KBM-7 (cell line): ENCODE results near the gene GP9.
A peak's percentile ranks its signal among the peaks of the same experiment; 100 is the strongest.

Experiments
- DNase-seq: peaks from one replicate; pipeline ENCODE4 v3.0.0-alpha.2; 2015
- in situ Hi-C: fragments of 300-500 bp; cut with MboI; formaldehyde crosslinking; loops from 2 replicates; pipeline ENCODE4 v1.14.3; 2020; ENCODE audit warnings: low sequenced_read_pairs, low pct_unique_long_range_greater_than_20kb, mixed read lengths

GP9 gene

DNA sequence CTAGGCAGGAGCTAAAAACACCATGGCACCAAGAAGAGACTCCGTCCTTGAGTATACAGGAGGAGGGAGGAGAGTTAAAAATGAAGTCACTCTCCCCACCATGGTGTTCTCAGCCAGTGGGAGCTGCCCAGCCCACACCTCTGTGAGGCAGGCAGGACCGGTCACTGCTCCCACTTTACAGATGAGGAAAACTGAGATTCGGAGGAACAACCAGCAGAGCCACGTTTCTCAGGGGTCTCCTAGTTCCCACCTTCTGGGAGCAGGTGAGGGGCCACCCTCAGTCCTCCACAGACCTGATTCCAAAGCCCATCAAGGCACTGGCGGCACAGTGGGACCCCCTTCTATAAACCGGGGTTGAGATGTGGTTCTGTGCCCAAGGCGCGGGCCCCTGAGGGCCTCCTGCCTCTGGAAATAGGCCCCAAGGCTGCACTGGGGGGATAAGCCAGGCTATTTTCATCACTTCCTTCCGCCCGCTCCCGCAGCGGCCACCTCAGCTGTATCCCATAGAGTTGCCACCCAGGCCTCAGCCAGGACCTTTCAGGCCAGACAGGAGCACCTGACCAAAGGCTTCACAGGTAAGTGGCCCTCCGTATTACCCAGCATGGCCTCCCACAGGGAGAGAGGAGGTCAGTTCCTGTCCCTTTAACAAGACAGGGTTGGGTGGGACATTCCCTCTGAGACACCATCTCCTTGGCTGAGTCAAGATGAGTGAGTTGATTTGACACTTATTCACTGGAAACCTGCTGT is at the start of gene GP9:
GP9 (plus strand) TSS at position 504 of the 747 bp plus-strand sequence. CDS start 961 bp downstream, outside the sequence.
- in situ Hi-C loops = no loop called here
- DNase-seq = no peak

DNA sequence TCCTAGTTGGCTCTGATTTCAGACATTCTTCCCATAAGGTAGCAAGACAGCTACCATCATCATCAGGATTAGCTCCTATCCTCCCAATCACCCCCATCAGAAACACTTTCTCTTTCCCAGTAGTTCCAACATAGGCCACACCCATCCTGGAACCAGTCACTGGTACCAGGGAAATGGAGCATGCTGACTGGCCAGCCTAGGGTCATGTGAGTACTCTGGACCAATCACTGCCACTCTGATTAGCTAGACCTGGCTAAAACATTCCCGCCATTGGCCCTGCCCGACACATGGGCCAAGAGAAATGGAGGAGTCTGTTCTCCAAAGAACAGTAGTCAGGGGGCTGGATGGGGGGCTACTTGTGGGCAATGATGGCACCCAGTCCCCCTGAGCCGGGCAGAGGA is 47.1 kb upstream of the GP9 start:
- in situ Hi-C loops = no loop called here

DNA sequence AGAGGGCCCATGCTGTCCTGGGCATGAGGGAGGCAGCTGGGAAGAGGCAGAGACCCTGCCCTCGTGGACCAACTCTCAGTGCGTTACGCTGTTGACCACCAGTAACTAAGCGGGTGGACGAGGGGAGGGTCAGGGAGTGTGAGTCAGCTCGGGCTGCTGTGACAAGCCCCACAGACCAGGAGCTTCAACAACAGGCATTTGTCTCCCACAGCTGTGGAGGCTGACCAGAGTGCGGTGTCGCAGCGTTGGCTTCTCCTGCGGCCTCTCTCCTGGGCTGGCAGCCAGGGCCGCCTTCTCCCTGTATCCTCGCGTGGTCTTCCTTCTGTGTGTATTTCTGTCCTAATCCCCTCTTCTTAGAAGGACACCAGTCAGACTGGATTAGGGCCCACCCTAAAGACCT is 46.4 kb upstream of the GP9 start:
- in situ Hi-C loops = no loop called here
- no peak for DNase-seq

More for the DNA sequence above, 47.1 kb upstream of the GP9 start:
- no peak for DNase-seq

DNA sequence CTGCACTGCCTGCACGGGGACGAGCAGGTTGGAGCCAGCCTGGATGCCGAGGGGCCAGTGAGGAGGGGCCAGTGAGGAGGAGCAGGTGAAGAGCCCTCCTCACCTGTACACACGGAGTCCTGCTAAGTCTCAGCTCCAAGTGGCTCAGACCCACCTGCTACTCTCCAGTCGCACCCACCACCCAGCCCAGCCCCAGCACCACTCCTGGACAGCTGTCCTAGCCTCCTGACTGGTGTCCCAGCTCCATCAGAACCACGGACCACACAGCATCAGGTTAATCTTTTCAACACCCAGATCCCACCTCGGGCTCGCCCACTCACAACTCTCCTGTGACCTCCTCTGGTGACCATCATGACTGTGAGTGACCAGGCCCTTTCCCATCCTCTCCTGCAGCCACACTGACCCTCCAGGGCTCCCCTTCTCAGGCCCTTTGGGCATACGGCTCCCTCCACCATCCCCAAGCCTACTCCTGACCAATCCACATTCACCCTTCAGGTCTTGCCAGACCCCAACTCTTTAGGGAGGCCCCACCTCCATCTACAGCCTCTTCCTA is 45.7 kb upstream of the GP9 start:
- DNase-seq = no peak
- in situ Hi-C loops = no loop called here

DNA sequence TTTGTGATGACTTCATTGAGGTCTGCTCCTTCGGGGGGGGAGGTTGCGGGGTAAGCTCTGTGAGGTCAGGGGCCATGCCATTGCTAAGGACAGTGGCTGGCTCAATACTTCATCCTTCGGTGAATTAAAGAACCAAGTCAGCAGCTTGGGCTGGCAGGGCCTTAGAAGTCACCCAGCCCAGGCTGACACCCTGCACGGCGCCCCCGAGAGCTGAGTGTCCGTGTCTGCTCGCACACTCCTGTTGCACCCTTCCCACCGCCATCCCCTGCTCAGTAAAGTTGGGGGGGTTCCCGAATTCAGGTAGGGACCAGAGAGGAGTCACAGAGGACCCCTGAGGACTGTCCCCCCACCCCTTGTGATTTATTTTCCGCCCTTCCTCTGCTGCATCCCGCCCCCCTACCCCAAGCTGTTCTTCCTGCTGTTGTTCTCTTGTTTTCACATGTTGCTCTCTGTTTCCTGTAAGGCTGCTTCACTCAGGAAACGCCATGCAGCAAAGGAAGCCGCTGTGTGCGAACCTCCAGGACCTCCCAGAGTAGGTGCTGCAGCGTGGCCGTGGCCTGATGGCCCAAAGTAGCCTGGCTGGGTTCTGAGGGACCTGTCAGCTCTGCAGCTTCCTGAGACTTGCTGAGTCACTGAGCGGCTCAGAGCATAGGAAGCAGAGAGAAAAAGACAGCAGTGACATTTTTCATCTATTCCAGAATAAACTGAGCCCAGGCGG is 45.0 kb upstream of the GP9 start:
- peak; percentile 33 for DNase-seq
- in situ Hi-C loops = no loop called here

DNA sequence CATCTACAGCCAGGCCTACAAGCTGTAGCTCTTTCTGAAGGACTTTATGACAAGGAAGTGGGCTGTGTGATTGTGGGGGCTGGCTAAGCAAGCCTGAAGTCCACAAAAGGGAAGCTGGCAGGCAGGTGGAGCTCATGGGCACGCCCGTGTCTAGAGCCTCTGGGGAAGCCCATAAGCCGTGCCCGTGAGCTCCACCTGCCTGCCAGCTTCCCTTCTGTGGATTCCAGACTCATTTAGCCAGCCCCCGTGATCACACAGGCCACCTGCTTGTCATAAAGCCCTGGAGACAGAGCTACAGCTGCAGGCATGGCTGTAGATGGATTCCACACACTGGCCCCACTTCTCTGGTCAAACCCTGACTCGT is 44.2 kb upstream of the GP9 start:
- DNase-seq = peak; percentile 81
- in situ Hi-C loops = no loop called here

DNA sequence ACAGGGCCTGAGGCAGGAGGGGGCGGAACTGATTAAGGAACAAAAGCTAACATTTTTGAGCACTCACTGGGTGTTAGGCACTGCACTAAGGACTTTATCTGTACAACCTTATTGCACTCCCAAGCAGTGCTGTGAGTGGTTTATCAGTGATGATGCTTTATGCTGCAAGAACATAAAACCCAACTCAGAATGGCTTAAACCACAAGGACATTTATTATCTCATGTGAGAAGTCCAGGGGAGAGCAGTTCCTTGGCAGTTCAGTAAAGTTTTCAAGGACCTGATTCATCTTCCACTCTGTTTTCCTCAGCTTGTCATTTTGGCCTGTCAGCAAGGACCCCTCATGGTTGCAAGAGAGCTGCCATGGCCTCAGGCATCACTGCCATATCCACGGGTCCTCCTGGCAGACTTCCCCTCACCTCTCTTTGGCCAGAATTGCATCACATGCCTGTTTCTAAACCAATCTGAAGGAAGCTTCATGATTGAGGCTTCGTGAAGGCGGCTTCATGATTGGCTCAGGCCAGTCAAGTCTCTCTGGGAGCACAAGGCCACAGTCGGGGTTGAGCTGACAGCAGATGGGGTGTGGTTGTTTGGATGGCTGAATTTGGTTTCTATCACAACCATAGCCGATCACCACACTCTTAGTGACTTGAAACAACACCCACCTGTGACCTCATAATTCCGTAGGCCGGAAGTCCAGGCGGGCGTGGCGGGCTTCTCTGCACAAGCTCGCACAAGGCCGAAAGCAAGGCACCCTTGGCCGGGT is 43.7 kb upstream of the GP9 start:
- DNase-seq = no peak
- in situ Hi-C loops = no loop called here

DNA sequence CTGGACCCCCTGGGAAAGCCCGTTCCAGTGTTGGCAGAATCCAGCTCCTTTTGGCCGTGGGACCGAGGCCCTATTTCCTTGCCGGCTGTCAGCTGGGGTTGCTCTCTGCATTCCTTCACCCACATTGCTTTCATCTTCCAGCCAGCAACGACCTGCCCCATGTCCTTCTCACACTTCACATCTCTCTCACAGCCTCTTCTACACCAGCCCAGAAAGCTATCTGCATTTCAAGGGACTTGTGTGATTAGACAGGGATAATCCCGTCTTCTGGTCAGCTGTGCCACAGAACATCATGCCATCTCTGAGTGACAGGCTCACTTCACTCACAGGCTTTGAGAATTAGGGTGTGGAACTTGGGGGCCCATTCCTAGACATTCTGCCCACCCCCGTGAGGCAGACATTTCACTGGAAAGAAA is 43.1 kb upstream of the GP9 start:
- no peak for DNase-seq
- in situ Hi-C loops = no loop called here

DNA sequence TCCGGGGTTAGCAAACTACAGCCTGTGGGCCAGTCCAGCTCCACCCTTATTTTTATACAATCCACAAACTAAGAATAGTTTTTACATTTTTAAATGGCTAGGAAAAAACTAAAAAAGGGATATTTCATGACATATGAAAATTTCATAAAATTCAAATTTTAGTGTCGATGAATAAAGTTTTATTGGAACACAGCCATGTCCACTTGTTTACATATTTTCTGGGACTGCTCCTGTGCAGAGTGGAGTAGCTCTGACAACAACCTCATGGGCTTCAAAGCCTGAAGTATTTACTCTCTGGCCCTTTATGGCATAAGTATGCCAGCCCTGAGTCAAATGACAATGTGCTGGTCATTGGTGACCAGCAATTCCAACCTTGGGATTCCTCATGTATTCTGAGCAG is 42.3 kb upstream of the GP9 start:
- in situ Hi-C loops = no loop called here
- no peak for DNase-seq

DNA sequence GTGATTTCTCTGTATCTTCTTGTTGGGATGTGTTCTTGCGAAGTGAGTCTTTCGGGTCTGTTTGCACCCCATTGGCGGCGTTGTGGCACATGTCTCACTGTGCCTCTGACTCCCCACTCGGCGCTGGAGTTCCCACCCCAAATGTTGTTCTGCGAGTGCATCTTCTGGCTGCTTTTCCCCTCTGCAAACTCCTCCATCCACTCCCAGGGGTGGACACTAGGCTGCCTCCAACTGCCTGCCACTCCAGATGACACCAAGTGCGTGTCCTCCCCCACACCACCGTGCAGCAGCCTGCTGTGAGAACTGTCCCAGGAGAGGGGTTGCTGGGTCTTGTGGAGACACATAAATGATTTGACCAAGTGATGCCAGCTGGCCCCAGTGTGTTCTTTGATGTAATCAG is 41.8 kb upstream of the GP9 start:
- no peak for DNase-seq
- in situ Hi-C loops = no loop called here

DNA sequence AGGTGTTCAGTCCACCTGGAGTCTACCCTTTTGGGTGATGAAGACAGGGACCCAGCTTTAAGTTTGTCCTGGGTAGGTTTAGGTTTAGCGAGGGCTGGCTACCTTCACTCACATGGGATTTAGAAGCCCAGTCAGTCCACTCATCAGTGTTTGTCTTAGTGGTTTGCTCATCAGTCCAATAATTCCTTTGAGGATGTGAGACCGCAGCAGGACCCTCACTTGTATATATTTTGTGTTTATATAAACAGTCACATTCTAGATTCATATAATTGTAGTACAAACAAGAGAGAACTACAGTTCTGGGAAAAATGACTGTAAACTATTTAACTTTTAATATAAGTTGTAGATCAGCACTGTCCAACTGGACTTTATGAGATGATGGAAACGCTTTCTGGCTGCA is 41.3 kb upstream of the GP9 start:
- DNase-seq = no peak
- in situ Hi-C loops = no loop called here

DNA sequence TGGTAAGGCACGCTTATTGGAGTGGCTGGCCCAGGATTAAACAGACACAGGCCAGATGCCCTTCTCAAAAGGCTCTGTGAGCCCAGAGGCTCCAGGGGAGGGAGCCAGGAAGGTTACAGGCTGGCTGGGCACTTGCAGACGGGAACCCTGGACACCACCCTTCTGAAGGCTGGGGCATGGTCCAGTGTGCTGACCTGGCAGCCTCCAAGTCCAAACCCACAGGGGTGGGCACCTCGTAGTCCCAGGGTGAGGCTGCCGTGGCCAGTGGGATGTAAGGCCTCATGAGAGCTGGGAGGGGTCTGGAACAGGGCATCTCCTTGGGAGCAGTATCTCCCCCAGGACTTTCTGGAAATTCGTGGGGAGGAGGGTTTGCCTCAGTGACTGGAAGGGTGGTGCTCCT is 39.9 kb upstream of the GP9 start:
- in situ Hi-C loops = no loop called here
- no peak for DNase-seq

DNA sequence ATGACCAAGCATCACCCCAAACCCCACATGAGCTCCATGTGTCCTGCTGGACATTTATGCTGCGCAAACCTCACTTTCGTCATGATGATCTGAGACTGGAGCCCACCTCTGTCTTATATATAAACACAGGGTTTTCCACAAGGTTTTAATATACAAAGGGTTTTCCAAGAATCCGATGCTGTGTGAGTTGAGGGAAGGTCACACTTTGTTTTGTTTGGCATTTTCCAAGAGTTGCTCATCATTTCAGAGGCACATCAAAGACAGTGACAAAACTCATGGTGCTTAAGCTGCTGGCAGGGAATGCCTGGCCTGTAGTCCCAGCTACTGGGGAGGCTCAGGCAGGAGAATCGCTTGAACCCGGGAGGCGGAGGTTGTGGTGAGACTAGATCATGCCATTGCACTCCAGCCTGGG is 39.4 kb upstream of the GP9 start:
- DNase-seq = no peak
- in situ Hi-C loops = no loop called here

DNA sequence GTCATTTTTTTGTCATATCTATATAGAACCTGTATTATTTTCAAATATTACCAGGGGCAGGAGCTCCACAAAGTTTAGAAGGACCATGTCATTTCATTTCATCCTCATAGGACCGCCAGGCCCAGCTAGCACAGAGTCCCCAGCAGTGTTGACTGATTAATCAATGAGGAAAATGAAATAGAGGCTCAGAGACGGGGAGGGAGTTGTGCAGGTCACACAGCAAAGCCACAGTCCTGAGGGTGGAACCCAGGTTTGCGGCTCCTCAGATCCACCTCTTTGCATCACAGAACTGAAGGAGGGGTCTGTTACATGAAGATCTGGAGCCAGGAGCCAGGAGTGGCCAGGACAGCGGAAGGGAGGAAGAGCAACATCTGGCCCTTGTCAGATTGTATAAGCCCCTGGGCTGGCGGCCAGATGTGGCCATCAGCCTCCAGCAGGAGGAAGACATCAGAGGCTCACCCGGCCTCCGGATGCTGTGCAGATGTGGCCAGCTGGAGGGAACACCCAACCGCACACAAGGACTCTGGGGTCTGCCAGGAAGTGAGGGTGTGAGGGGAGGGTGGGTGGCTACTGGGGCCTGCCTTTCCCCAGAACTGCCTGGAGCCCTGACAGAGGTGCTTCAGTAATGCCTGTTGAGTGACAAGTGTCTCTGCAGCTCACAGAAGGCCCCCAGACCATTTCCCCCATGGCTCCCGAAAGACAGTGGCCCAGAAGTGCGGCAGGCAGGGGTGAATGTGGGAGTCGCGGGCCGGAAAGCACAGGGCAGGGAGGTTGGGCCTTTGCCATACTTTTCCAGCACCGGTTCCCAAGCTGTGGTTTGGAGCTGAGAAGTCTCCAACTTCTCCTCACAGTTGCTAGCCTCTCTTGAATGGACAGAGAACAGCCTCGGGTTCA is 38.2 kb upstream of the GP9 start:
- in situ Hi-C loops = no loop called here

DNA sequence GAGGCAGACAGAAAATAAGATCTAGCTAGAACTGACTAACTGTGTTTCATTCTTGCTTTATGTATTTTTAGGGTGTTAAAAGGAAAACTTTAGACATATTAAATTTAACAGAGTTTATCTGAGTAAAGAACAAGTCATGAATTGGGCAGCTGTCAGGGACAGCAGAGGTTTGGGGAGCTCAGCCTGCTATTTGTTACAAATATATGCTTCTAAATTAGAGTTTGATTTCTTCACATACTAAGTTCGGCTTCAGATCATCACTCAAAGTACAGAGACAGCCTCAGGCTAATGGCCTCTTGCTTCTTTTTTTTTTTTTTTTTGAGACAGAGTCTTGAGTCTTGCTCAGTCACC is 37.6 kb upstream of the GP9 start:
- in situ Hi-C loops = no loop called here
- DNase-seq = no peak

More for the DNA sequence above, 38.2 kb upstream of the GP9 start:
- peak; percentile 61 for DNase-seq

DNA sequence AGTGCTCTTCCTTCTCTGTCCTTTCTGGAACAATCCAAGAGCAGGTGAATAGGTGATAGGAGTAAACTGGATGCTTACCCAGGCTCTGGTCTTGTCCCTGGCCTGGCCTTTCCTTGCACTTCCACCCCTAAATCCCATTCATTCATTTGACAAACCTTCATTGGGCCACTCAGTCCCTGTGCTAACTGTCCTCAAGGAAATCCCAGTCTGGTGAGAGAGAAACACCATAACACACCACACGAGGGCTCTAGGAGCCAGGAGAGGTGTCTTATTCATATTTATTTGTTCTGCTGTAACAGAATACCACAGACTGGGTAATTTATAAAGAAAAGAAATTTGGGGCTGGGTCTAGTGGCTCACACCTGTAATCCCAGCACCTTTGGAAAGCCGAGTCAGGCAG is 36.7 kb upstream of the GP9 start:
- in situ Hi-C loops = no loop called here
- DNase-seq = peak; percentile 27

DNA sequence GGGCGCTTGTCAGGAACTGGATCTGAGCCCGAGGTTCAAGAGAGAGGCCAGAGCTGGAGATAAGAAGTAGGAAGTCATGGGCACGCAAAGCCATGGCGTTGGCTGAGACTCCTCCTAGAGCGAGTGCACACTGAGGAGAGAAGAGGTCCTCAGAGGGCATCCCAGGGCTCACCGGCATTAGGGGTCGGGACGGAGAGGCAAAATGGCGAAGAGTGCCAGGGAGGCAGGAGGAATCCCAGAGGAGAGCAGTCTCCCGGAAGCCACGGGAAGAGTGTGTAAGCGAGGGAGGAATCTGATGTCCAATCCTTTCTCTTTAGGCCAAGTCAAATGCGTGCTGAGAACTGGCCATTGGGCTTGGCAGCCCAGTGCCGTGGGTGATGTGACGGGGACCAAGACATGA is 35.5 kb upstream of the GP9 start:
- no peak for DNase-seq
- in situ Hi-C loops = no loop called here

DNA sequence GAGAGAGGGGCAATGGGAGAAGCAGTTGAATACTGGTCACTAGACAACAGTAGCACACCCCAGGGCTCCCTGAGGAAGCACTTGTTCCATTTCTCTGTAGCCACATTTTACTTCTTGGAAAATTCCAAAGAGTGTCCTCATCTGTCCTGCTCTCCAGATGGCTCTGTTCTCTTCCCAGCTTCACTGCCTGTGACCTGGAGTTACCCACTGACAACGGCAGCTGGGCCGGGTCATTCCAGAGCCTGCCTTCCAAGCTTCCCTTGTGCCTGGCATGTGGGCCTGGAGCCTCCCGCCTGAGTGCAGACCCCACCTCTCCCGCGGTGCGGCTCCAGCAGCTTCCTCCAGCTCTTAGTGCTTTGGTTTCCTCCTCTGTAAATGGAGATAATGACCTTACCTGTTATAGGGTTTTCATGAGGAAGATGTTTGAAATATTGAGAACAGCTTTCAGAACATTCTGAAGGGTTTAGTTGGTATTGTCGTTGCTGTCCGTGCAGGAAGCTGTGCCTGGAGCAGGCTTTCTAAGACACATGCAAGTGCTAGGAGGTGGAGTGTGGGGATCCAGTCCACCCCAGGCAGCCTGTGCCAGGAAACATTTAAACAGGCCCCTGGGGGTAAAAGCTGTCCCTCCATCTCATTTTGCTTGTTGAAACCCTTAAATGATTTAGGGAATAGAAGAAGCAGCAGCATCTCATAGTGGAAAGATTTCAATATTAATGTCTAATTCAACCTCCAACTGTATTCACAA is 34.7 kb upstream of the GP9 start:
- in situ Hi-C loops = no loop called here
- DNase-seq = no peak
